ENCODE results near the gene TLR9.

DNA sequence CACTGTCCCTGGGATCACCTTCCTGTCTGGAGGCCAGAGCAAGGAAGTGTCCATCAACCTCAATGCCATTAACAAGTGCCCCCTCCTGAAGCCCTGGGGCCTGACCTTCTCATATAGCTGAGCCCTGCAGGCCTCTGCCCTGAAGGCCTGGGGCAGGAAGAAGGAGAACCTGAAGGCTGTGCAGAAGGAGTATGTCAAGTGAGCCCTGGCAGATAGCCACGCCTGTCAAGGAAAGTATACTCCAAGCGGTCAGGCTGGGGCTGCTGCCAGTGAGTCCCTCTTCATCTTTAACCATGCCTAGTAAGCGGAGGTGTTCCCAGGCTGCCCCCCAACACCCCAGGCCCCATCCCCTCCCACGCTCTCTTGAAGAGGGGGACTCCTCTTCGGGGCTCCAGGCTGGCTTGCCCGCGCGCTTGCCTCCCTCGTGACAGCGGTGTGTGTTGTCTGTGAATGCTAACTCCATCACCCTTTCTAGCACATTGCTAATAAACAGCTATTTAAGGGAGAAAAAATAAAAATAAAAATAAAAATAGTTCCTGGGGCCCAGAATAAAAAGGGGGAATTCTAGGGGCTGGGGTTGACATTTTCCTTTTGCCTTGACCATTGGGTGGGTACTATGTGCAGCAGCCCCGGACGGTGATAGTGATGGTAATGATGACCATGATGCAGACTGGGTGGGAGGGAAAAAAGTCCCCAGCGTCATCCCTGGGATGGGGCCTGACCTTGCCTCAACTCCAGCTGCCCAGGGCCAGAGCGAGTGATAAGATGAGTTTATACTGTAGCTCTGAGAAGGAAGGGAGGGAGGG, 30.8 kb downstream of the TLR9 start:
- TF ChIP-seq EZH2 (IDR thresholded peaks at IDR 0.05; ENCODE audit: low read depth), result no peak
- TF ChIP-seq CTCF (conservative IDR thresholded peaks at IDR 0.05), result no peak
